ENCODE data around the gene SMARCA4.
"Not testable (repeated sequence)": the region's sequence is repeated elsewhere in the genome, so short reads cannot be mapped to it uniquely, and the experiment has no call there.

SMARCA4 gene

DNA sequence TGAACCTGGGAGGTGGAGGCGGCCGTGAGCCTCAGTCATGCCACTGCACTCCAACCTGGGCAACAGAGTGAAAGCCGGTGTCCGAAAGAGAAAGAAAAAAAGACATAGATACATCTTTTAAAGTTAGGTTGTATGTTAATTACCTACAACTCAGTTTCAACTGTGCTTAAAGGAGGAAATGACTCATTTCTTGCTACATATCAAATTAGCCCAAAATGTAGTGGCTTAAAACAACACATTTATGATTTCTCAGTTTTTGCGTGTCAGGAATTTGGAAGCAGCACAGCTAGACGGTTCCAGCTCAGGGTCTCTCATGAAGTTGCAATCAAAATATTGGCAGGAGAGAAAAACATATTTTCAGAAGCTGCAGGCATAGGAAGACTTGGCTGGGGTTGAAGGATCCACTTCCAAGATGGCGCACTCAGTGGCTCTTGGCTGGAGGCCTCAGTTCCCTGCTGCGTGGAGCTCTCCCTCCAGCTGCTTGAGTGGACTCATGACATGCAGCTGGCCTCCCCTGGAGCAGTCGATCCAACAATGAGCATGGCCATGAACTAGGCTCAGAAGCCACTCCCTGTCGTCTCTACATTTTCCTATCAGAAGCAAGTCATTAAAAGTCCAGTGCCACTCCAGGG is 135.5 kb downstream of the SMARCA4 start:
- peak in 4 of 51 donors; percentile 2 to 35 (median 8) for DNase-seq

DNA sequence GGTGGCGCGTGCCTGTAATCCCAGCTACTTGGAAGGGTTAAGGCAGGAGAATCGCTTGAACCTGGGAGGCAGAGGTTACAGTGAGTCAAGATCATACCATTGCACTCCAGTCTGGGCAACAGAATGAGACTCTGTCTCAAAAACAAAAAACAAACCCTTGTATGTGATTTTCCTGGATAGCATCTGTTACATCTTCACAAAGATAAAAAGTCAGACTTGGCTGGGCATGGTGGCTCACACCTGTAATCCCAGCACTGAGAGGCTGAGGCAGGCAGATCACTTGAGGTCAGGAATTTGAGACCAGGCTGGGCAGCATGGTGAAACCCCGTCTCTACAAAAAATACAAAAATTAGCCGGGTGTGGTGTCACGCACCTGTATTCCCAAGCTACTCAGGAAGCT is 136.5 kb downstream of the SMARCA4 start:
- DNase-seq, result not testable (repeated sequence)

DNA sequence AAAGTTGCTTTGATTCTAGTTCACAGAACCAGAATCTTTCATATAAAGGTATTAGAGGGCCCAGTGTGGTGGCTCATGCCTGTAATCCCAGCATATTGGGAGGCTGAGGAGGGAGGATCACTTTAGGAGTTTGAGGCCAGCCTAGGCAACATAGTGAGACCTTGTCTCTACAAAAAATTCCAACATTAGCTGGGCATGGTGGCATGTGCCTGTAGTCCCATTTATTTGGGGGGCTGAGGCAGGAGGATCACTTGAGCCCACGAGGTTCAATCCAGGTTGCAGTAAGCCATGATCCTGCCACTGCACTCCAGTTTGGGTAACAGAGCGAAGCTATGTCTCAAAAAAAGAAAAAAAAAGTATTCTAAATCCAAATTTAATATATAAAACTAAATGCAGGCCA is 137.5 kb downstream of the SMARCA4 start:
- DNase-seq, result no peak

DNA sequence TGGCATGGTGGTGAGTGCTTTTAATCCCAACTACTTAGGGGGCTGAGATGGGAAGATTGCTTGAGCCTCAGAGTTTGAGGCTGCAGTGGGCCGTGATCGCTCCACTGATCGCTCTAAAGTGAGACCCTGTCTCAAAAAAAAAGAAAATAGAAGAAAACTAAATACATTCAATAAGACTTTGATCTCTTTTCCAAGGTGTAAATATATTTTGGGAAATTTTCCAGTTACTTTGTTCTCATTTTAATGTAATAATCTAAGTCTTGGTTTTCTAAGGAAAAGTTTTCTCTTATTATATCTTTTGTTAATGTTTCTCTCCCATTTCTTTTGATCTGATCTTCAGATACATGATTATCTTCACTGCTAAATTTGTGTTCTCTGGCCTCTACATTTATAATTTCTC is 138.0 kb downstream of the SMARCA4 start:
- DNase-seq, result no peak

DNA sequence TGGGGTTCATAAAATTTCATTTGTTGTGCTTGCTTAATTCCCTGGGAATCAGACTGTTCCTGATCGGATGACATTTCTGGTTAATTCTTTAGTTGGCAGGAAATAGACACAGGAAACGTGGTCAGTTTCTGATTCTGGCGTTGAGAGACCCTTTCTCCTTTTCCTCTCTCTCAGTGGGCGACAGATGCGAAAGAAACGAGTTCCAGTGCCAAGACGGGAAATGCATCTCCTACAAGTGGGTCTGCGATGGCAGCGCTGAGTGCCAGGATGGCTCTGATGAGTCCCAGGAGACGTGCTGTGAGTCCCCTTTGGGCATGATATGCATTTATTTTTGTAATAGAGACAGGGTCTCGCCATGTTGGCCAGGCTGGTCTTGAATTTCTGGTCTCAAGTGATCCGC is 139.2 kb downstream of the SMARCA4 start:
- DNase-seq, result no peak

DNA sequence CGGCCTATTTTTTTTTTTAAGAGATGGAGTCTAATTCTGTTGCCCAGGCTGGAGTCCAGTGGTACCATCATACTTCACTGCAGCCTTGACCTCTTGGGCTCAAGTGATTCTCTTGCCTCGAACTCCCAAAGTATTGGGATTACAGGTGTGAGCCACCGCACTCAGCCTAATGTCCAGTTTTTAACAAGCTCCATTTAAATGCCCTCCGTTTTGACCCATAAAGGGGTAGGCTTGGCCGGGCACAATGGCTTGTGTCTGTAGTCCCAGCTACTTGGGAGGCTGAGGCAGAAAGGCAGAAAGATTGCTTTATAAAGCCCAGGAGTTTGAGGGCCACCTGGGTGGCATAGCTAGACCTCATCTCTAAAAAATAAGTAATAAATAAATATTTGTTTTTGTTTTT is 140.2 kb downstream of the SMARCA4 start:
- no peak for DNase-seq

DNA sequence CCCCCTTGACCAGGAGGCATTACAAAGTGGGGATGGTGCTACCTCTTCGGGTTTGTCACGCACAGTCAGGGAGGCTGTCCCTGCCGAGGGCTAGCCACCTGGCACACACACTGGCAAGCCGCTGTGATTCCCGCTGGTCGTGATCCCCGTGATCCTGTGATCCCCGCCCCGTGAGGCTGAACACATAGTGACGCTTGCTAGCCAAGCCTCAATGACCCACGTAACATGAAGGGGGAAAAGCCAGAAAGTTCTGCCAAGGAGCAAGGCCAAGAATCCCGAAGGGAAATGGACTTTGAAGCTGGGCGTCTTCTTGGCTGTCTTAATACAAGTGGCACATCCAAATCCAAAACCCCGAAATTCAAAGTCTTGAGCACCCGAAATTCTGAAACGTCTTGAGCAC is 142.1 kb downstream of the SMARCA4 start:
- peak in 20 of 51 donors; percentile 0 to 39 (median 20) for DNase-seq

DNA sequence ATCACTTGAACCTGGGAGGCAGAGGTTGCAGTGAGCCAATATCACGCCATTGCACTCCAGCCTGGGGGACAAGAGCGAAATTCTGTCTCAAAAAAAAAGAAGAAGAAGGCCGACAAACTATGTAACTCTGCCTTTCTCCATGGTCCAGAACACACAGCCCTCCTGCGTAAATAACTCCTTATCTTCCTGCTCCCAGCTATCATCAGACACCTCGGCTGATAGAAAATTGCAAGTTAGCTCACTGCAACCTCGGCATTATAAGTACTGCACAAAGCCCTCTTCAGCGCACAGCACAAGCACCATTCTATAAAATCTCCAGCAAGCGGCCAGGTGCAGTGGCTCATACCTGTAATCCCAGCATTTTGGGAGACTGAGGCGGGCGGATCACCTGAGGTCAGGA is 142.8 kb downstream of the SMARCA4 start:
- not testable (repeated sequence) for DNase-seq

DNA sequence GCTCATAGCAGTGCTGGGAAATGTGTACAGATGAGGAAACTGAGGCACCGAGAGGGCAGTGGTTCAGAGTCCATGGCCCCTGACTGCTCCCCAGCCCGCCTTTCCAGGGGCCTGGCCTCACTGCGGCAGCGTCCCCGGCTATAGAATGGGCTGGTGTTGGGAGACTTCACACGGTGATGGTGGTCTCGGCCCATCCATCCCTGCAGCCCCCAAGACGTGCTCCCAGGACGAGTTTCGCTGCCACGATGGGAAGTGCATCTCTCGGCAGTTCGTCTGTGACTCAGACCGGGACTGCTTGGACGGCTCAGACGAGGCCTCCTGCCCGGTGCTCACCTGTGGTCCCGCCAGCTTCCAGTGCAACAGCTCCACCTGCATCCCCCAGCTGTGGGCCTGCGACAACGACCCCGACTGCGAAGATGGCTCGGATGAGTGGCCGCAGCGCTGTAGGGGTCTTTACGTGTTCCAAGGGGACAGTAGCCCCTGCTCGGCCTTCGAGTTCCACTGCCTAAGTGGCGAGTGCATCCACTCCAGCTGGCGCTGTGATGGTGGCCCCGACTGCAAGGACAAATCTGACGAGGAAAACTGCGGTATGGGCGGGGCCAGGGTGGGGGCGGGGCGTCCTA is 144.3 kb downstream of the SMARCA4 start:
- DNase-seq, result no peak

DNA sequence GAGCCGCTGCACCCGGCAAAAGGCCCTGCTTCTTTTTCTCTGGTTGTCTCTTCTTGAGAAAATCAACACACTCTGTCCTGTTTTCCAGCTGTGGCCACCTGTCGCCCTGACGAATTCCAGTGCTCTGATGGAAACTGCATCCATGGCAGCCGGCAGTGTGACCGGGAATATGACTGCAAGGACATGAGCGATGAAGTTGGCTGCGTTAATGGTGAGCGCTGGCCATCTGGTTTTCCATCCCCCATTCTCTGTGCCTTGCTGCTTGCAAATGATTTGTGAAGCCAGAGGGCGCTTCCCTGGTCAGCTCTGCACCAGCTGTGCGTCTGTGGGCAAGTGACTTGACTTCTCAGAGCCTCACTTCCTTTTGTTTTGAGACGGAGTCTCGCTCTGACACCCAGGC is 145.6 kb downstream of the SMARCA4 start:
- no peak for DNase-seq

DNA sequence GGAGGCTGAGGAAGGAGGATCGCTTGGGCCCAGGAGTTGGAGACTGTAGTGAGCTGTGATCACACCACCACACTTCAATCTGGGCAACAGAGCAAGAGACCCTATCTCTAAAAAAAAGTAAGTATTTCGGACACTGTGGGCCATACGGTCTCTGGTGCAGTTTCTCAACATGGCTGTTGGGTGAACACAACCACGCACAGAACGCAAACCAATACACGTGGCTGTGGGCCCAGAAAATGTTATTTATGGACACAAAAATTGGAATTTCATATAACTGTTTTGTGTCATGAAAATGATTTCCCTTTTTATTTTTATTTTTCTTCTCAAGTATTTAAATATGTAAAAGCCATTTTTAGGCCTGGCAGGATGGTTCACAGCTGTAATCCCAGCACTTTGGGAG is 147.9 kb downstream of the SMARCA4 start:
- DNase-seq, result no peak

DNA sequence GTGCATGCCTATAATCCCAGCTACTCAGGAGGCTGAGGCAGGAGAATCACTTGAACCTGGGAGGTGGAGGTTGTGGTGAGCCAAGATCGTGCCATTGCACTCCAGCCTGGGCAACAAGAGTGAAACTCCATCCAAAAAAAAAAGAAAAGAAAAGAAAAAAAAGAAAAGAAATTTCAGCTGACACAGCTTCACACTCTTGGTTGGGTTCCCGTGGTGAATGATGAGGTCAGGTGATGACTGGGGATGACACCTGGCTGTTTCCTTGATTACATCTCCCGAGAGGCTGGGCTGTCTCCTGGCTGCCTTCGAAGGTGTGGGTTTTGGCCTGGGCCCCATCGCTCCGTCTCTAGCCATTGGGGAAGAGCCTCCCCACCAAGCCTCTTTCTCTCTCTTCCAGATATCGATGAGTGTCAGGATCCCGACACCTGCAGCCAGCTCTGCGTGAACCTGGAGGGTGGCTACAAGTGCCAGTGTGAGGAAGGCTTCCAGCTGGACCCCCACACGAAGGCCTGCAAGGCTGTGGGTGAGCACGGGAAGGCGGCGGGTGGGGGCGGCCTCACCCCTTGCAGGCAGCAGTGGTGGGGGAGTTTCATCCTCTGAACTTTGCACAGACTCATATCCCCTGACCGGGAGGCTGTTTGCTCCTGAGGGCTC is 150.4 kb downstream of the SMARCA4 start:
- DNase-seq, result no peak

DNA sequence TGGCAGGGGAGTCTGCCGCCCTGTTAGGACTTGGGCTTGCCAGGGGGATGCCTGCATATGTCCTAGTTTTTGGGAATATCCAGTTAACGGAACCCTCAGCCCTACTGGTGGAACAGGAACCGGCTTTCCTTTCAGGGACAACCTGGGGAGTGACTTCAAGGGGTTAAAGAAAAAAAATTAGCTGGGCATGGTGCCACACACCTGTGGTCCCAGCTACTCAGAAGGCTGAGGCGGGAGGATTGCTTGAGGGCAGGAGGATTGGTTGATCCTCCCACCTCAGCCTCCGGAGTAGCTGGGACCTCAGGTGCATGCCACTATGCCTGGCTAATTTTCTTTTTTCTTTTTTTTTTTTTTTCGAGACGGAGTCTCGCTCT is 150.9 kb downstream of the SMARCA4 start:
- no peak for DNase-seq
